H9 (cell line): ENCODE measurements around the gene GATA5. TPM values are rescaled to one million over a fixed set of nuclear protein-coding genes. Genes with fewer than 3 reads are reported as not detected.
A peak's percentile ranks its signal among the peaks of the same experiment; 100 is the strongest.

Experiments used
- DNase-seq: peaks from one replicate; pipeline ENCODE4 v3.0.0-alpha.2; 2017
- H2AFZ ChIP-seq: one replicate; pipeline ENCODE4 v1.6.1; 2013; ENCODE audit warnings: mild to moderate bottlenecking, low read length, control low read depth, moderate library complexity
- H2AK5ac ChIP-seq: 2 replicates; pipeline ENCODE4 v1.6.1; 2013; ENCODE audit warnings: low read length, control low read depth, mixed read lengths; ENCODE audit not compliant: insufficient read length
- H2BK120ac ChIP-seq: one replicate; pipeline ENCODE4 v1.6.1; 2013; ENCODE audit warnings: low read depth, mild to moderate bottlenecking, low read length, control low read depth, inconsistent platforms; ENCODE audit not compliant: poor library complexity, severe bottlenecking
- H2BK12ac ChIP-seq: 2 replicates; pipeline ENCODE4 v1.6.1; 2013; ENCODE audit warnings: low read length, control low read depth, mixed read lengths, low read depth; ENCODE audit not compliant: insufficient read length
- H2BK15ac ChIP-seq: 2 replicates; pipeline ENCODE4 v1.6.1; 2013; ENCODE audit warnings: low read depth, low read length, control low read depth
- H2BK20ac ChIP-seq: one replicate; pipeline ENCODE4 v1.6.1; 2013; ENCODE audit warnings: low read depth, mild to moderate bottlenecking, low read length, control low read depth, inconsistent platforms; ENCODE audit not compliant: poor library complexity, severe bottlenecking
- H2BK5ac ChIP-seq: 2 replicates; pipeline ENCODE4 v1.6.1; 2013; ENCODE audit warnings: low read length, control low read depth, mixed read lengths; ENCODE audit not compliant: insufficient read length
- H3K14ac ChIP-seq: 2 replicates; pipeline ENCODE4 v1.6.1; 2013; ENCODE audit warnings: low read length, control low read depth; ENCODE audit not compliant: insufficient read depth
- H3K18ac ChIP-seq: 2 replicates; pipeline ENCODE4 v1.6.1; 2013; ENCODE audit warnings: low read depth, mild to moderate bottlenecking, mixed read lengths, low read length, control low read depth; ENCODE audit not compliant: insufficient read length
- H3K23ac ChIP-seq: 2 replicates; pipeline ENCODE4 v1.6.1; 2013; ENCODE audit warnings: low read length, control low read depth, mixed read lengths, low read depth; ENCODE audit not compliant: insufficient read length
- H3K23me2 ChIP-seq: 2 replicates; pipeline ENCODE4 v1.6.1; 2013; ENCODE audit warnings: low read depth, mild to moderate bottlenecking, mixed read lengths, low read length, control low read depth; ENCODE audit not compliant: insufficient read length, poor library complexity, severe bottlenecking
- H3K27ac ChIP-seq: 2 replicates; pipeline ENCODE4 v1.5.1; 2013; ENCODE audit warnings: low read length, control low read depth, mixed read lengths, low read depth; ENCODE audit not compliant: insufficient read length
- H3K27me3 ChIP-seq: 2 replicates; pipeline ENCODE4 v1.6.1; 2013; ENCODE audit warnings: low read length, control low read depth, inconsistent platforms; ENCODE audit not compliant: insufficient read depth
- H3K4ac ChIP-seq: 2 replicates; pipeline ENCODE4 v1.6.1; 2013; ENCODE audit warnings: low read depth, mild to moderate bottlenecking, control low read depth, inconsistent platforms, low read length, moderate library complexity
- H3K4me1 ChIP-seq: 2 replicates; pipeline ENCODE4 v1.6.1; 2013; ENCODE audit warnings: low read length, control low read depth, inconsistent platforms; ENCODE audit not compliant: insufficient read depth
- H3K4me2 ChIP-seq: 2 replicates; pipeline ENCODE4 v1.6.1; 2013; ENCODE audit warnings: low read length, control low read depth, mixed read lengths; ENCODE audit not compliant: insufficient read length, insufficient read depth
- H3K56ac ChIP-seq: 2 replicates; pipeline ENCODE4 v1.6.1; 2013; ENCODE audit warnings: low read depth, mild to moderate bottlenecking, mixed read lengths, low read length, control low read depth; ENCODE audit not compliant: insufficient read length
- H3K79me1 ChIP-seq: 2 replicates; pipeline ENCODE4 v1.6.1; 2013; ENCODE audit warnings: low read depth, mild to moderate bottlenecking, moderate library complexity, low read length, control low read depth, inconsistent platforms; ENCODE audit not compliant: insufficient read depth, poor library complexity, severe bottlenecking
- H3K79me2 ChIP-seq: 2 replicates; pipeline ENCODE4 v1.6.1; 2013; ENCODE audit warnings: low read length, control low read depth, inconsistent platforms; ENCODE audit not compliant: insufficient read depth
- H3K9ac ChIP-seq: 2 replicates; pipeline ENCODE4 v1.6.1; 2013; ENCODE audit warnings: low read length, control low read depth, mixed read lengths; ENCODE audit not compliant: insufficient read length; ENCODE audit errors: extremely low read depth
- H3K9me3 ChIP-seq: one replicate; pipeline ENCODE4 v1.6.1; 2013; ENCODE audit warnings: low read depth, low read length, inconsistent platforms; ENCODE audit not compliant: control insufficient read depth
- H3T11ph ChIP-seq: one replicate; pipeline ENCODE4 v1.6.1; 2013; ENCODE audit warnings: mild to moderate bottlenecking, low read length, control low read depth, inconsistent platforms
- H4K20me1 ChIP-seq: one replicate; pipeline ENCODE4 v1.6.1; 2013; ENCODE audit not compliant: control insufficient read depth, insufficient read length, insufficient read depth
- H4K5ac ChIP-seq: 2 replicates; pipeline ENCODE4 v1.6.1; 2013; ENCODE audit warnings: low read depth, mild to moderate bottlenecking, mixed read lengths, low read length, control low read depth; ENCODE audit not compliant: insufficient read length
- H4K8ac ChIP-seq: replicated peaks from 2 replicates; pipeline ENCODE4 v1.6.1; 2013; ENCODE audit warnings: low read length, control low read depth, mixed read lengths, low read depth; ENCODE audit not compliant: insufficient read length
- H4K91ac ChIP-seq: 2 replicates; pipeline ENCODE4 v1.6.1; 2013; ENCODE audit warnings: low read depth, mild to moderate bottlenecking, moderate library complexity, mixed read lengths, low read length, control low read depth; ENCODE audit not compliant: insufficient read length
- H3K27ac Mint-ChIP-seq, 3 experiments: 2 replicates in 2 of 3; 3 replicates in 1 of 3; pipeline ENCODE4 v1.8.0; 2020 to 2021; ENCODE audit warnings: mixed read lengths in 3 of 3, mild to moderate bottlenecking in 1 of 3, moderate library complexity in 1 of 3
- H3K27me3 Mint-ChIP-seq: 2 replicates; pipeline ENCODE4 v1.8.0; 2021; ENCODE audit warnings: low read depth, mild to moderate bottlenecking, moderate library complexity, mixed read lengths
- H3K36me3 Mint-ChIP-seq, 3 experiments: 2 replicates in 2 of 3; 3 replicates in 1 of 3; pipeline ENCODE4 v1.8.0; 2020 to 2021; ENCODE audit warnings: low read depth in 3 of 3, mixed read lengths in 3 of 3; ENCODE audit not compliant: insufficient read depth in 1 of 3
- H3K4me1 Mint-ChIP-seq, 2 experiments: 2 replicates each; pipeline ENCODE4 v1.8.0; 2020; ENCODE audit warnings: mixed read lengths in 2 of 2
- H3K4me3 Mint-ChIP-seq, 2 experiments: 2 replicates in 1 of 2; 3 replicates in 1 of 2; pipeline ENCODE4 v1.8.0; 2020 to 2021; ENCODE audit warnings: mild to moderate bottlenecking in 2 of 2, mixed read lengths in 2 of 2, moderate library complexity in 1 of 2
- H3K9me3 Mint-ChIP-seq, 2 experiments: 2 replicates in 1 of 2; 3 replicates in 1 of 2; pipeline ENCODE4 v1.8.0; 2020; ENCODE audit warnings: mild to moderate bottlenecking in 2 of 2, mixed read lengths in 2 of 2, moderate library complexity in 1 of 2
- WGBS: extraction: QIAGEN DNeasy Blood & Tissue Kit; methylation state at CpG from one replicate; pipeline ENCODE4 v1.1.7; 2013; ENCODE audit warnings: missing lambda C conversion rate, low lambda C conversion rate, mixed read lengths; ENCODE audit not compliant: insufficient read length; ENCODE audit errors: extremely low coverage; 5-methylcytosine and 5-hydroxymethylcytosine counted together
- total RNA-seq: library from RNA; stranded (reverse); gene quantifications from 2 replicates; pipeline ENCODE4 v1.2.1, GENCODE V29; 2021
- TF ChIP-seq, protein P1 (sequence below): fragments of 200-600 bp; sonication (generic); conservative IDR thresholded peaks from 3 replicates; pipeline ENCODE4 v1.8.0; 2021; ENCODE audit warnings: antibody characterized with exemption, mild to moderate bottlenecking

The GATA5 gene
- total RNA-seq, 1 experiment from 2014 or later, result 0.24 TPM

DNA sequence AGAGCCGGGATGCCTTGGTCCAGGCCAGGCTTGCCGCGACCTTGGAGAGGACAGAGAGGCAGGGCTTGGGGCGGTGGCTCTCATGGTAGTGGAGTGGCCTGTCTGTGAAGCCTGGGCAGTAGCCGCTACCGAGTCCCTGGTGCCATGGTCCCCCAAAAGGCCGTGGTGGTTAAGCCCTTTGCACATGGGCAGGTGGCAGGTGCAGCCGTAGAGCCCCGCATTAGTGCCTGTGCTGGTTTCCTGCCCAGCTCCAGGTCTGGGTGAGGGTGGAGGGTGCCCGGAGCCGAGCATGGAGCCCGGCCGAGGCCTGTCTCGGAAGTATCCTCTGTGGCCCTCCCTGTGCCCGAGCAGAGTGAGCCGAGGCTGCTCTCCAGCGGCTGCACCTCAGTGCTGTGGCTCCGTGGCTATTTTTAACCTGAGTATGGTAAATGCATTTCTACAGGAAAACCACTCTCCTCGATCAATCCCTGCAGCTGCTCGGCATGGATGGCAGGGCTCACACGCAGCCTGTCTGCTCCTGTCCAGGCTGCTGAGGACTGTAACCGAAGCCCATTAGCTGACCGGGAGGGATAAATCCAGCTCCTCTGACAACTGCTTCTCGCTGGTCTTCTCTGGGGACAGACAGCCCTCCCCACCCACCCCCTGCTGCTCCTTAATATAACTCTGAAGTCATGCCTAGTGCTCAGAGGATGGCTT is 36.3 kb upstream of the GATA5 start:
- no peak overlapping the region for H2BK120ac ChIP-seq
- no peak overlapping the region for H3K56ac ChIP-seq
- Mint-ChIP-seq H3K27ac (peak overlapping the region in 1 of 3 experiments; percentile 41; a peak in 1 of 7 replicates), H3K4me1 (peaks cover 0 to 3% of the 10 kb centered on the region in 2 experiments; a peak in 1 of 4 replicates), H3K27me3 (peaks cover 1% of the 10 kb centered on the region), H3K36me3 (no peaks in the 10 kb centered on the region), H3K4me3 (no peak overlapping the region), H3K9me3 (no peaks in the 10 kb centered on the region)
- no CpG with 5 or more reads among the region's 24 CpGs for WGBS
- H3K4ac ChIP-seq, result no peak overlapping the region
- peak overlapping the region; percentile 41; the same call in 1 of the 2 replicates for H3K14ac ChIP-seq
- H2AK5ac ChIP-seq, result no peak overlapping the region
- no peak overlapping the region for H2BK12ac ChIP-seq
- no peaks in the 10 kb centered on the region for H3K27me3 ChIP-seq
- no peak for DNase-seq
- H2BK5ac ChIP-seq, result no peak overlapping the region
- H3K79me1 ChIP-seq, result no peaks in the 10 kb centered on the region
- H3K23me2 ChIP-seq, result no peaks in the 10 kb centered on the region
- H3T11ph ChIP-seq, result no peak overlapping the region
- no peak overlapping the region for H2BK20ac ChIP-seq
- no peak overlapping the region for H4K5ac ChIP-seq
- no peaks in the 10 kb centered on the region for H3K79me2 ChIP-seq
- H2AFZ ChIP-seq, result no peak overlapping the region
- H4K91ac ChIP-seq, result peak overlapping the region; percentile 33
- H4K8ac ChIP-seq, result no peak overlapping the region
- H4K20me1 ChIP-seq, result no peaks in the 10 kb centered on the region
- no peak overlapping the region for H2BK15ac ChIP-seq
- H3K9me3 ChIP-seq, result no peaks in the 10 kb centered on the region
- no peak overlapping the region for H3K23ac ChIP-seq
- no peak overlapping the region for H3K27ac ChIP-seq
- no peak overlapping the region for H3K4me2 ChIP-seq
- no peak overlapping the region for H3K9ac ChIP-seq
- TF ChIP-seq, protein P1, sequence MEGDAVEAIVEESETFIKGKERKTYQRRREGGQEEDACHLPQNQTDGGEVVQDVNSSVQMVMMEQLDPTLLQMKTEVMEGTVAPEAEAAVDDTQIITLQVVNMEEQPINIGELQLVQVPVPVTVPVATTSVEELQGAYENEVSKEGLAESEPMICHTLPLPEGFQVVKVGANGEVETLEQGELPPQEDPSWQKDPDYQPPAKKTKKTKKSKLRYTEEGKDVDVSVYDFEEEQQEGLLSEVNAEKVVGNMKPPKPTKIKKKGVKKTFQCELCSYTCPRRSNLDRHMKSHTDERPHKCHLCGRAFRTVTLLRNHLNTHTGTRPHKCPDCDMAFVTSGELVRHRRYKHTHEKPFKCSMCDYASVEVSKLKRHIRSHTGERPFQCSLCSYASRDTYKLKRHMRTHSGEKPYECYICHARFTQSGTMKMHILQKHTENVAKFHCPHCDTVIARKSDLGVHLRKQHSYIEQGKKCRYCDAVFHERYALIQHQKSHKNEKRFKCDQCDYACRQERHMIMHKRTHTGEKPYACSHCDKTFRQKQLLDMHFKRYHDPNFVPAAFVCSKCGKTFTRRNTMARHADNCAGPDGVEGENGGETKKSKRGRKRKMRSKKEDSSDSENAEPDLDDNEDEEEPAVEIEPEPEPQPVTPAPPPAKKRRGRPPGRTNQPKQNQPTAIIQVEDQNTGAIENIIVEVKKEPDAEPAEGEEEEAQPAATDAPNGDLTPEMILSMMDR, result no peak
- no peaks in the 10 kb centered on the region for H3K4me1 ChIP-seq
- H3K18ac ChIP-seq, result no peak overlapping the region
